ENCODE results near the gene ORAI3. TPM values are rescaled to one million over a fixed set of nuclear protein-coding genes. Genes with fewer than 3 reads are reported as not detected.
"Not testable (repeated sequence)": the region's sequence is repeated elsewhere in the genome, so short reads cannot be mapped to it uniquely, and the experiment has no call there.

The ORAI3 gene
- total RNA-seq, 1 donor: 43.6 TPM

DNA sequence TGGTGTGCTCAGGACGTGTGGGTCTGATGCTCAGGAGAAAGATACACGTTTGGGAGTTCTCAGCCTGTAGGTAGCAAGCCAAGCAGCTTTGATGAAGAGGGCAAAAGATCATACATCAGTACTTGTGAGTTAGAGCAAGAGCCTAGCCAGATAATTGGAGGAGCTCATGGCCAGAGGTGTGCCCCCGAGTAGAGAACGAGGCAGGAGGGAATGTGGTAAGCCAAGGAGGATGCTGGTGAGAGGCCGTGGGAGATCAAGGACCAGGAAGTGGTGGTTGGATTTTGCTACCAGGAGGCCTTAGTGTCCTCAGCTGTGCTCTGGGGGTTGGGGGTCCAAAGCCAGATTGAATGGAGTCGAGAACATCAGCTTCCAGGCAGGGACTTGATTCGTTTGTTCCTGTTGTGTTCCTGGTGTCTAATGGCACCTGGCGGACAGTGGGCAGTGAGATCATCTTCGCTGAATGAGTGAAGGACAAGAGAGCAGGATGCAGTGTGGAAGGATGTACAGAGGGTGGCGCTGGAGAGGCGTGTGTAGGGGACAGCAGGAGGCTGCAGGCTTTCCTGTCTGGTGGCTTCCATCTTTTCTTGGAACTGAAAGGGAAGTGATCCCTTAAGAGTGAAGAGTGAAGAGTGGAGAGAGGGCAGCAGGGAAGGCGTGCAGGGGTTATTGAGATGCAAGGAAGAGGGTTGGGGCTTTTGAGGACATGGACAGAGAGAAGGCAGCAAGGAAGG lies 13.9 kb upstream of the ORAI3 start:
- peak; percentile 52 for DNase-seq (ENCODE audit: low read depth)
- TF ChIP-seq, protein P1, sequence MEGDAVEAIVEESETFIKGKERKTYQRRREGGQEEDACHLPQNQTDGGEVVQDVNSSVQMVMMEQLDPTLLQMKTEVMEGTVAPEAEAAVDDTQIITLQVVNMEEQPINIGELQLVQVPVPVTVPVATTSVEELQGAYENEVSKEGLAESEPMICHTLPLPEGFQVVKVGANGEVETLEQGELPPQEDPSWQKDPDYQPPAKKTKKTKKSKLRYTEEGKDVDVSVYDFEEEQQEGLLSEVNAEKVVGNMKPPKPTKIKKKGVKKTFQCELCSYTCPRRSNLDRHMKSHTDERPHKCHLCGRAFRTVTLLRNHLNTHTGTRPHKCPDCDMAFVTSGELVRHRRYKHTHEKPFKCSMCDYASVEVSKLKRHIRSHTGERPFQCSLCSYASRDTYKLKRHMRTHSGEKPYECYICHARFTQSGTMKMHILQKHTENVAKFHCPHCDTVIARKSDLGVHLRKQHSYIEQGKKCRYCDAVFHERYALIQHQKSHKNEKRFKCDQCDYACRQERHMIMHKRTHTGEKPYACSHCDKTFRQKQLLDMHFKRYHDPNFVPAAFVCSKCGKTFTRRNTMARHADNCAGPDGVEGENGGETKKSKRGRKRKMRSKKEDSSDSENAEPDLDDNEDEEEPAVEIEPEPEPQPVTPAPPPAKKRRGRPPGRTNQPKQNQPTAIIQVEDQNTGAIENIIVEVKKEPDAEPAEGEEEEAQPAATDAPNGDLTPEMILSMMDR (IDR thresholded peaks at IDR 0.05; ENCODE audit: insufficient read depth, low read depth, low read length): peak; percentile 80
- no peak overlapping the region for H3K4me3 ChIP-seq (ENCODE audit: low read depth, low read length)

DNA sequence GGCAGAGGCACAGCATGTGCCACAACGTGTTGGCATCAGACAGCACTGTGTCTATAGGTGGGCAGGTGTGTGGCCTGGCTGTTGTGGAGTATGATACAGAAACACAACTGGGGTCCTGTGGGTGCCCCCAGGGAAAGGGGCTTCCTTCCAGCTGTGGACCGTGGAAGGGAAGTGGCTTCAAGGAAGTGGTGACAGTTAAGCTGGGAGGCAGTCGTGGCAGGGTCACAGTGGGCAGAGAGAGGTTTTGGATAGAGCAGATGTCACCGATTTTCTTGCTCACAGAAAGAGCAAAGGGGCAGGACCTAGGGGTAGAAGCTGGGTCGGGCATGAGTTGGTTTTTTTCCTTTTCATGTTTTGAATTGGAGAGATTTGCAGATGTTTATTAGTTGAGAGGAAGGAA lies 11.2 kb upstream of the ORAI3 start:
- no peak for DNase-seq (ENCODE audit: low read depth)

DNA sequence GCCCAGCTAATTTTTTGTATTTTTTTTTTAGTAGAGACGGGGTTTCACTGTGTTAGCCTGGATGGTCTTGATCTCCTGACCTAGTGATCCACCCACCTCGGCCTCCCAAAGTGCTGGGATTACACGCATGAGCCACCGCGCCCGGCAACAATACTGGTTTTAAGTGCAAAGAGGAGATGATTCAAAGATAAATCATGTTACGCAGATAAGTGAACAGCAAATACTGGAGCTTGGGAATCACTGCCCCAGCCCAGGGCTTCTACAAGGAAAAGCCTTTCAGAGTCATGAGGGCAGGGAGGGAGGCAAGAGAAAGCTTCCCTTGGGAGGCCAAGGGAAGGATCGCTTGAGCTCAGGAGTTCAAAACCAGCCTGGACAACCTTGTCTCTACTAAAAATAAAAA lies 9.3 kb upstream of the ORAI3 start:
- DNase-seq (ENCODE audit: low read depth); H3K4me3 ChIP-seq (ENCODE audit: low read depth, low read length): not testable (repeated sequence)

More for the DNA sequence above, 11.2 kb upstream of the ORAI3 start:
- no peak overlapping the region for H3K4me3 ChIP-seq (ENCODE audit: low read depth, low read length)
- TF ChIP-seq, protein P1 (IDR thresholded peaks at IDR 0.05; ENCODE audit: insufficient read depth, low read depth, low read length): no peak

GRCh38 chr16:30941600-30942425 lies 7.1 kb upstream of the ORAI3 start:
- TF ChIP-seq, protein P1 (IDR thresholded peaks at IDR 0.05; ENCODE audit: insufficient read depth, low read depth, low read length): peak; percentile 96
- no peak overlapping the region for H3K4me3 ChIP-seq (ENCODE audit: low read depth, low read length)
- DNase-seq (ENCODE audit: low read depth): peak; percentile 72

DNA sequence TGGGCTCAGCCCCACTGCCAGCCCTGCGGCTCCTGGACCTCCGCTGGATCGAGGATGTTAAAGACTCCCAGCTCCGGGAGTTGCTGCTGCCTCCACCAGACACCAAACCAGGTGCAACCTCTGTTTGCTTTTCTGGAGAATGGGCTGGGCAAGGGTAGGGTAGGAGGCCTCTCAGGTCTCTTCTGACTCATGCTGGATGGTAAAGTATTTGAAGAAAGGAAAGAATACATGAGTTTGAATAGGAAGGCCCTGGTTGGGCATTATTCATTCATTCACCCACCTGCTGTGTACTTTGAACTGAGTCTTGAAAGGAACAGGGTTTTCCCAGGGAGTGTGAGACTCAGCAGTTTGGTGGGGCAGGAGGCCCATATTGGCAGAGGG lies 6.5 kb upstream of the ORAI3 start:
- DNase-seq (ENCODE audit: low read depth): no peak
- no peak overlapping the region for H3K4me3 ChIP-seq (ENCODE audit: low read depth, low read length)
- TF ChIP-seq, protein P1 (IDR thresholded peaks at IDR 0.05; ENCODE audit: insufficient read depth, low read depth, low read length): no peak

DNA sequence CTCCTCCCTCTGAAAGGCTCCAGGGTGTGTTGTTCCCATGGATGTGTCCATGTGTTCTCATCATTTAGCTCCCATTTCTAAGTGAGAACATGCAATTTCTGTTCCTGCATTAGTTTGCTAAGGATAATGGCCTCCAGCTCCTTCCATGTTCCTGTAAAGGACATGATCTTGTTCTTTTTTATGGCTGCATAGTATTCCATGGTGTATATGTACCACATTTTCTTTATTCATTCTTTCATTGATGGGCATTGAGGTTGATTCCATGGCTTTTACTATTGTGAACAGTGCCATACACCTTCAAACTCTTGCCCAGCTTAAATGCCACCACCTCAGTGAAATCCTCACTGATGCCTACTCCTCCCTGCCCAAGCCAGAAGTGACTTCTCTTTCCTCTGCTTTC lies 4.5 kb upstream of the ORAI3 start:
- no peak for DNase-seq (ENCODE audit: low read depth)
- TF ChIP-seq, protein P1 (IDR thresholded peaks at IDR 0.05; ENCODE audit: insufficient read depth, low read depth, low read length): no peak
- H3K4me3 ChIP-seq (ENCODE audit: low read depth, low read length): no peak overlapping the region

Measured in fibroblast of villous mesenchyme (primary cell).